ENCODE data around the gene CMTM2.

The CMTM2 gene

DNA sequence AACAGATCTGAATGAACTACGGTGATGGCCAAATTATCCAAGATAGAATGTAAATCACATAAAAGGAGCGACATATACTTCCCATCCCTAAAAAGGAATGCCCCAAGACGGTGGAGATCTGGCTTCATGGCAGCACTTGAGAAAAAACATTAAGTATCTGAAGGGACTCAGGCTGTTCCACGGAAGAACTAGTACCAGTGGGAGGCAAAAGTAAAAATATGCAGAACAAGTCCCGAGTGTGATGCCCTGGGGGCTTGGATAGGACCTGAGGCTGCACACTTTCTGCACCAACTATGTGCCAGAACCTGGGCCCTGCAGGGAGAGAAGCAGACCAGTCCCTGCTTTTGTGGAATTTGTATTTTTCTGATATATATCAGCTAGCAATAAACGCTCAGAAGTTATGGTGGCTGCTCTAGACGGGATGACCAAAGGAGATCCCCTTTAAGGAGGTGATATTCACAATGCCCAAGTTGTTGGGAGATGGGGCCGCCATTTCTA is 27.4 kb upstream of the CMTM2 start:
- DNase-seq (ENCODE audit: low read depth) = no peak
- TF ChIP-seq, protein P1, sequence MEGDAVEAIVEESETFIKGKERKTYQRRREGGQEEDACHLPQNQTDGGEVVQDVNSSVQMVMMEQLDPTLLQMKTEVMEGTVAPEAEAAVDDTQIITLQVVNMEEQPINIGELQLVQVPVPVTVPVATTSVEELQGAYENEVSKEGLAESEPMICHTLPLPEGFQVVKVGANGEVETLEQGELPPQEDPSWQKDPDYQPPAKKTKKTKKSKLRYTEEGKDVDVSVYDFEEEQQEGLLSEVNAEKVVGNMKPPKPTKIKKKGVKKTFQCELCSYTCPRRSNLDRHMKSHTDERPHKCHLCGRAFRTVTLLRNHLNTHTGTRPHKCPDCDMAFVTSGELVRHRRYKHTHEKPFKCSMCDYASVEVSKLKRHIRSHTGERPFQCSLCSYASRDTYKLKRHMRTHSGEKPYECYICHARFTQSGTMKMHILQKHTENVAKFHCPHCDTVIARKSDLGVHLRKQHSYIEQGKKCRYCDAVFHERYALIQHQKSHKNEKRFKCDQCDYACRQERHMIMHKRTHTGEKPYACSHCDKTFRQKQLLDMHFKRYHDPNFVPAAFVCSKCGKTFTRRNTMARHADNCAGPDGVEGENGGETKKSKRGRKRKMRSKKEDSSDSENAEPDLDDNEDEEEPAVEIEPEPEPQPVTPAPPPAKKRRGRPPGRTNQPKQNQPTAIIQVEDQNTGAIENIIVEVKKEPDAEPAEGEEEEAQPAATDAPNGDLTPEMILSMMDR (IDR thresholded peaks at IDR 0.05; ENCODE audit: low read depth, low read length) = no peak
- TF ChIP-seq POLR2A (IDR thresholded peaks at IDR 0.05; ENCODE audit: extremely low read depth, insufficient read length) (no peak), MYC (IDR thresholded peaks at IDR 0.05; ENCODE audit: low read depth, low read length) (no peak)
- TF ChIP-seq, protein P2, sequence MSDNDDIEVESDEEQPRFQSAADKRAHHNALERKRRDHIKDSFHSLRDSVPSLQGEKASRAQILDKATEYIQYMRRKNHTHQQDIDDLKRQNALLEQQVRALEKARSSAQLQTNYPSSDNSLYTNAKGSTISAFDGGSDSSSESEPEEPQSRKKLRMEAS (IDR thresholded peaks at IDR 0.05; ENCODE audit: low read depth, low read length) = no peak
- H3K4me3 ChIP-seq (ENCODE audit: low read depth, low read length) = peak overlapping the region; percentile 83

DNA sequence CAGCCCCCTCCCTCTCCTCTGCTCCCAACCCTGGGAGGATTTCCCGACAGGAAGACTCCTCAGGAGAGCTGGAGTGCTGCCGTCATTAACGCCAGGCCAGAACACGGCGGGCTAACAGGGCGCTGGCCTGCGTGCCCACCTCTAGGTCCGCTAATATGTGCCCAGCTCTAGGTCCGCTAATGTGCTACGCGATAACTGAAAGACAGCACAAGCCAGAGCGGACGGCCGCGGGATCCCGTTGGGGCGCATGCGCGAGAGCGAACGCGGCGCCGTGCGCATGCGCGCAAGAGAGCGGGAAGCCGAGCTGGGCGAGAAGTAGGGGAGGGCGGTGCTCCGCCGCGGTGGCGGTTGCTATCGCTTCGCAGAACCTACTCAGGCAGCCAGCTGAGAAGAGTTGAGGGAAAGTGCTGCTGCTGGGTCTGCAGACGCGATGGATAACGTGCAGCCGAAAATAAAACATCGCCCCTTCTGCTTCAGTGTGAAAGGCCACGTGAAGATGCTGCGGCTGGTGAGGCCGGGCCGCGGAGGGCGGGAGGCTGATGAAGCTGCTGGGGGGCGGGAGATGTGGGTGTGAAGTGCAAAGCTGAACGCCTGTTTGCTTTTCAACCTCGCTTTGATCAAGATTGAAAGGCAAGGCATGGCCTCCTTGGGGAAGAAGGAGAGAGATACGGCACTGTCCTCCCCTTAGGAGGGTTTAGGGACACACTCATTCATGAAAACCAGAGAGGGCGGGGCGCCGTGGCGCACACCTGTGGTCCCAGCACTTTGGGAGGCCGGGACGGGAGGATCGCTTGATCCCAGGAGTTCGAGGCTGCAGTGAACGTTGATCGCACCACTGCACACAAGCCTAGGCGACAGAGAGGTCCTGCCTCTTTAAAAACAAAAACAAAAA is 26.7 kb upstream of the CMTM2 start, which contains the start of gene CKLF:
Gene CKLF (plus strand): TSS at position 291 of the 892 bp plus-strand sequence. CDS start 140 bp downstream, at position 431.
- peak; percentile 93 for DNase-seq (ENCODE audit: low read depth)
- TF ChIP-seq, protein P1 (IDR thresholded peaks at IDR 0.05; ENCODE audit: low read depth, low read length) = no peak
- peak; percentile 35 for TF ChIP-seq MYC (IDR thresholded peaks at IDR 0.05; ENCODE audit: low read depth, low read length)
- peak; percentile 97 for TF ChIP-seq POLR2A (IDR thresholded peaks at IDR 0.05; ENCODE audit: extremely low read depth, insufficient read length)
- TF ChIP-seq, protein P2 (IDR thresholded peaks at IDR 0.05; ENCODE audit: low read depth, low read length) = peak; percentile 57; the same call in 1 of the 2 replicates
- H3K4me3 ChIP-seq (ENCODE audit: low read depth, low read length) = peak within 1 kb of the TSS; percentile 83

DNA sequence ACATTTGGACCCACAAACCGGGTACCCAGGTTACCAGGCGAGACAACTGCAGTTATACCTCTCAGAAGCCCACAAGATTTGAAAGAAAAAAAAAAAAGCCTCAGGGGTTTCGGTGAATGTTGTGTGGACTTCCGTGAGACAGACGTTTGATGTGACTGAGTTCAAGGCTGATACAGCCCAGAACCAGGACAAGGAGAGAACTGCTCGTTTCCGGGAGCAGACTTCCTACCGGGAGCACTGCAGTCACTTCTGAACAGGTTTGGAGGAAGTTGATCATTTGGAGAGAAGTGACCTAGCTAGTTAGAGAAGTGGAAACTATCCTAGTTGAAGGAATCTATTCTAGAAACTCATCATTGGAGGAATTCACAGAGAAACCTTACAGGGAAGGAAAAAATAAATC is 26.0 kb upstream of the CMTM2 start:
- peak; percentile 22 for DNase-seq (ENCODE audit: low read depth)
- TF ChIP-seq POLR2A (IDR thresholded peaks at IDR 0.05; ENCODE audit: extremely low read depth, insufficient read length) (no peak), MYC (IDR thresholded peaks at IDR 0.05; ENCODE audit: low read depth, low read length) (no peak)
- TF ChIP-seq, protein P1 (IDR thresholded peaks at IDR 0.05; ENCODE audit: low read depth, low read length) = no peak
- TF ChIP-seq, protein P2 (IDR thresholded peaks at IDR 0.05; ENCODE audit: low read depth, low read length) = no peak
- peak overlapping the region; percentile 83 for H3K4me3 ChIP-seq (ENCODE audit: low read depth, low read length)

DNA sequence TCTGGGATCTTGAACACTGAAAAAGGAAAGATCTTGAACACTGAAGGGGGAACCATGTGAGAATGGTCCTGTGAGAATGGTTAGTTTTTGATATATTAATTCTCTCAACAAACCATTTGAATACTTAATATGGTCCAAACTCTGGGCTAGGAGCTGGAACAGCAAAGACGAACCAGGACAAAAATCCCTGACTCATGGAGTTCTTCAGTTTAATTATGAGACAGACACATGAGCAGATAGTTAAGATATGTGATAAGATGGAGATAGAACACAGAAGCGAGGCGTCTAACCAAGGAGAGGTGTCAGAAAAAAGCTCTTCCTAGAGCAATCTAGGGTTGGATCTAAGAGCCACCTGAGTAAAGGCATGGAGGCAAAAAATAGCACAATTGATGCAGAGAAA is 25.2 kb upstream of the CMTM2 start:
- TF ChIP-seq POLR2A (IDR thresholded peaks at IDR 0.05; ENCODE audit: extremely low read depth, insufficient read length) = no peak
- TF ChIP-seq MYC (IDR thresholded peaks at IDR 0.05; ENCODE audit: low read depth, low read length) = no peak
- TF ChIP-seq, protein P1 (IDR thresholded peaks at IDR 0.05; ENCODE audit: low read depth, low read length) = no peak
- TF ChIP-seq, protein P2 (IDR thresholded peaks at IDR 0.05; ENCODE audit: low read depth, low read length) = no peak
- peak overlapping the region; percentile 83 for H3K4me3 ChIP-seq (ENCODE audit: low read depth, low read length)
- DNase-seq (ENCODE audit: low read depth) = no peak

DNA sequence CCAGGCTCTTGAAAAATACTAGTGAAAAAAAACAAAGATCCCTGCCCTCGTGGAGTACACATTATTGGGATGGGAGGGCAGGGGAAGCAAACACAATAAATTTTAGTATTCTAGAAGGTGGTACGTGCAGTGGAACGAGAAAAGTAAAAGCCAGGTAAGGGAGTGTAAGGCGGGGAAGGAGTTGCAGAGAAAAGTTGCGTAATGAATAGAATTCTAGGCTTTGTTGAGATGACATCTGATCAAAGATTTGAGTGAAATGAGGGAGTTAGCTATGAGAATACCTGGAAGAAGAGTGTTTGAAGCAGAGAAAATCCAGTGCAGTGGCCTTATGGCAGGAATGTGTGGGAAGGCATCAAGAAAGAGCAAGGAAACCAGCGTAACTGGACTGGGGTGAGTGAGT is 24.8 kb upstream of the CMTM2 start:
- no peak for DNase-seq (ENCODE audit: low read depth)
- no peak for TF ChIP-seq POLR2A (IDR thresholded peaks at IDR 0.05; ENCODE audit: extremely low read depth, insufficient read length)
- TF ChIP-seq MYC (IDR thresholded peaks at IDR 0.05; ENCODE audit: low read depth, low read length) = no peak
- TF ChIP-seq, protein P1 (IDR thresholded peaks at IDR 0.05; ENCODE audit: low read depth, low read length) = no peak
- TF ChIP-seq, protein P2 (IDR thresholded peaks at IDR 0.05; ENCODE audit: low read depth, low read length) = no peak
- peak overlapping the region; percentile 83 for H3K4me3 ChIP-seq (ENCODE audit: low read depth, low read length)

Data from NB4 (cell line).